LNCAP (cell line): ENCODE measurements around the gene TALDO1.
A peak's percentile ranks its signal among the peaks of the same experiment; 100 is the strongest.

ENCODE experiments used
- CTCF ChIP-seq: fragments of 450-650 bp; IDR thresholded peaks from 2 replicates; pipeline ENCODE4 v1.5.1; 2017; ENCODE audit warnings: mild to moderate bottlenecking

TALDO1 gene

GRCh38 chr11:747158-748006 lies at the start of gene TALDO1:
TSS of gene TALDO1 (plus strand) at chr11:747464. CDS start at chr11:747482, 18 bp downstream.
- peak; percentile 35; the same call in 1 of the 2 replicates for TF ChIP-seq CTCF

GRCh38 chr11:697811-698311 lies 49.4 kb upstream of the TALDO1 start:
- no peak for TF ChIP-seq CTCF

- TF ChIP-seq CTCF, result no peak
These were observed 48.7 kb upstream of the TALDO1 start for GRCh38 chr11:698493-699115.

GRCh38 chr11:699116-699508 lies 48.2 kb upstream of the TALDO1 start:
- TF ChIP-seq CTCF, result no peak

GRCh38 chr11:699753-700152 lies 47.5 kb upstream of the TALDO1 start:
- no peak for TF ChIP-seq CTCF

- no peak for TF ChIP-seq CTCF
These were observed 45.4 kb upstream of the TALDO1 start for GRCh38 chr11:701741-702461.
